GM19099 (cell line): Measurements from ENCODE around the gene TSPAN18.

Experiments
- POLR2A ChIP-seq: IDR thresholded peaks from 3 replicates; pipeline ENCODE4 v1.6.1; 2011; ENCODE audit warnings: low read depth; ENCODE audit not compliant: insufficient read length; ENCODE audit errors: extremely low read depth

The TSPAN18 gene

DNA sequence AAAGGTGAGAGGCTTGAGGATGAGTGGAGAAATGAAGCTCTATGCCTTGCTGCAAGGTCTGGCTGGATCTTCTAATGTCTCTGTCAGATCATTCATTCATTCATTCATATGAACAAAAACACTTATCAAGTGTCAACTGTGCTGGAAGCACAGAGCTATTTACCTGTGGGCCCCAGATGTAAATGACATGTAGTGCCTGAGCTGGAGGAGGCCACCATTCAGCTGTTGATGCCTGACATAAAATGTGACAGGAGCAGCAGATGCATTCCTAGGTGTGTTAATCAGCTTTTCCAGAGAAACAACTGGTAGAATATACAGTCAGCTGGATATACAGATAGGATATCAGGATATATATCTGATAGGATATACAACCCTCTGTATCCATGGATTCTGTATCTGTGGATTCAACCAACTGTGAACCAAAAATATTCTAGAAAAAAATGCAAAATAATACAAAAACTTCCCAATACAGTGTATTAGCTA lies 44.5 kb downstream of the TSPAN18 start:
- TF ChIP-seq POLR2A = no peak

DNA sequence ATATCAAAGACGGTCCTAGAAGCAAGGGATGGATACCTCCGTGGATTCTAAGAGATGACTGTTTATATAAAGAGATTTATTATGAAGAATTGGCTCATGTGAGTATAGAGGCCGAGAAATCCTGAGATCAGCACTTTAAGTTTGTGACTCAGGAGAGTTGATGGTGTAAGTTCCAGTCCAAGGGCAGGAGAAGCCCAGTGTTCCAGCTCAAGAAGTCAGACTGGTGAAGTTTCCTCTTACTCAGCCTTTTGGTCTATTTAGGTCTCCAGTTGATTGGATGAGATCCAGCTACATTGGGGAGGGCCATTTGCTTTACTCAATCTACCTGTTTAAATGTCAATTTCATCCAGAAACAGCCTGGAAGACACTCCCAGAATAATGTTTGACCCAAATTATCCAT lies 45.1 kb downstream of the TSPAN18 start:
- TF ChIP-seq POLR2A = no peak

DNA sequence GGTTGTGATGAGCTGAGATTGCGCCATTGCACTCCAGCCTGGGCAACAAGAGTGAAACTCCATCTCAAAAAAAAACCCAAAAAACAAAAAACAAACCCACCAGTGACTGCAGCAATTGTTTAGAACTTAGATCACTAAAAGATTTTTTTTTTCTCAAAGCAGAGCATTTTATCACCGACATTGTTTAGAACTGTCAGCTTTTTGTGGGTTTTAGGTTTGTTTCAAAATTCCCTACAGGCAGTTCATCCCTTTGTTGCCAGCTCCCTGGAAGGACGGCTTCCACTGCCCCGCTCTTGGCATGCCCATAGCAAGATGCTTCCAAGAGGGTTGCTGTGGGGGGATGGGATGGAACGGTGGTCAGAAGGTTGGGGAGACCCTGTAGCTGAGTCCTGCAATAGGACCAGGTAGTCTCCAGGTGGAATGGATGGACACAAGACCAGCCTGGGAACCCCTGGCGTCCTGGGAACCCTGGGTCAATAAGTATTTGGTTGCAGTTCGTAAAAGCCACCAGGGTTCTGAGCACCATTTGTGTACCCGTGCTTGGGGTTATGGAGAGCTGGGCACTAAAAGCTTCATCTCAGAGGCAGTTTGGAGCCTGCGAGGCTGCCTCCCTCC lies 46.7 kb downstream of the TSPAN18 start:
- TF ChIP-seq POLR2A = no peak

DNA sequence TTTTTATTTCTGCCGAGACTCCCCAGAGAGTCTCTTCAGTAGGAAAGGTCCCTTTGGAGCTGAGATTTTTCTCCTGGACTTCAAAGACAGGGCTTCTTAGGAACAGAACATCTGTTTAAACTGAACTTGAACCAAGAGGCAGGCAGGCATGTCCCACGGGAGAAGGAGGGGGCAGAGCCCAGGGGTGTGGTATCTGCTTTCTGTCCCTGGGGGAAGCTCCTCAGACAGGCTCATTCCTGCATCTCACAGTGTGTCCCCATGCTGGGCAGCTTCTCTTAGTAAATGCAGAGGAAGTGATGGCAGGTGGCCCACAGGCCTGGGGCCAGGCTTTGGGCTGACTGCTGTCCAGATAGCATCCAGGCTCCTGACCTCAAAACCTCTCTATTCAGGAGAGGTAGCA lies 47.3 kb downstream of the TSPAN18 start:
- no peak for TF ChIP-seq POLR2A

DNA sequence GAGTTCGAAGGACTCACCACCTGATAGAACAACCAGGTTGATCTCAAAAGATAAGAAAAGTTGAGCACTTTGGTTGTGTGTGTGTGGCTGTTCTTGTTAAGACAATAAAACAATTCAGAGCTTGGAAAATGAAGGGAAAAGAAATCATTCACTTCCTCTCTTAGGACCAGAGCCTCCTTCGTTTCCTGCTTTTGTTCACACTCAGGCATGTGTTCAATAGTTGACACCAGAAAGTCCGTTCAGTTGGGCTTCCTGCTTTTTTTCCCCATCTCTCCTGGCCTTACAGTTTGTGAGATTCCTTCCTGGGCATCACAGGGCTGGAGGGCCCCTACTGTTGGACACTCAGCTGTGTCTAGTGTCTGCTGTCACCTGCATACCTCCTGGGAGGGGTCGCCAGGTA lies 48.0 kb downstream of the TSPAN18 start:
- no peak for TF ChIP-seq POLR2A

DNA sequence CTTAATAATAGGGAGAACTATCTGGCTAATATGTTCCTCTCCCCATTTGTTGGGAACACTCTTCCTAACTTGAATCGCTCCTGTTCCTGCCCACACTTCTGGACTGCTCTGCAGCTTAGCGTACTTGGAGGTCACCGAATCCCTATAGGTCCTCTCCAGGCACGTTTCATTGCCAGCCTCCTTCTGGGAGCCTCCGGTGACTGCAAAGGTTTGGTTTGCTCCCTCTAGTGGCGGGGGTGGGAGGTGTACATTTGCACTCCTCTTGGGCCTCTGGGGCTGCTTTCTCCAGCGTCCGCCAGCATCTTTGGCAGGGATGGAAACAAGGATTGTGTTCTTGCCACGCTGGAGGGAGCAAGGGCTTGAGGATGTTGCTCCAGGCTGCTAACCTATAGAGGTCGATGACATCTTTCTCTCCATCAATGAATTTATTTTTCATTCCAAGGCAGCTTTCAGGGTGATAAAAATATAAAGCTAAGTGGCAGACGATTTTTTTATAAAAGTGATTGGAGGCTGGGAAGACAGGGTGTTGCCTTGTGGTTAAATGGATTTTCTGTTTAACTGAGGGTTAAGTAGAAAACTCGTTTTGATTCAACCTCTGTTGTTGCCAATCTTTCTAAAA lies 48.7 kb downstream of the TSPAN18 start:
- no peak for TF ChIP-seq POLR2A

DNA sequence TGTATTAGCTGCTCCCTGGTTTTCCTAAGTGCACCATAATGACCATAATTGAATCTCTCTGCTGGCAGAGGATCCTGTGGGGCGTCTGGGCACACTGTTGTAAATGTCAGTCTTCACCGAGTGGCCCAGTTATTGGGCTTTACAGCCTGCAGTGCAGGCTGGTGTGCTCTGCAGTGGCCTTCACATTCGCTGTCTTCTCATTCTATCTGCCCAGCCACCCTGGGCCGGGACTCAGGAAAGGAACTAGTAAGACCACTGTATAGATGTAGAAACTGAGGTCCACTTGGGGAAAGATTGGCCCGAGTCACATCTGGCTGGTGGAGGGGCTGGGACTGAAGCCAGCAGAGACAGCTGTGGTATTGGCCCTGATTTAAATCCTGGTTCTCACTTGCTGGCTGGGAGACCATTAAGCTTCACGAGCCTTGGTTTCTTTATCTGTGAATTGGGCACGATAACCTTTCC lies 49.3 kb downstream of the TSPAN18 start:
- no peak for TF ChIP-seq POLR2A

DNA sequence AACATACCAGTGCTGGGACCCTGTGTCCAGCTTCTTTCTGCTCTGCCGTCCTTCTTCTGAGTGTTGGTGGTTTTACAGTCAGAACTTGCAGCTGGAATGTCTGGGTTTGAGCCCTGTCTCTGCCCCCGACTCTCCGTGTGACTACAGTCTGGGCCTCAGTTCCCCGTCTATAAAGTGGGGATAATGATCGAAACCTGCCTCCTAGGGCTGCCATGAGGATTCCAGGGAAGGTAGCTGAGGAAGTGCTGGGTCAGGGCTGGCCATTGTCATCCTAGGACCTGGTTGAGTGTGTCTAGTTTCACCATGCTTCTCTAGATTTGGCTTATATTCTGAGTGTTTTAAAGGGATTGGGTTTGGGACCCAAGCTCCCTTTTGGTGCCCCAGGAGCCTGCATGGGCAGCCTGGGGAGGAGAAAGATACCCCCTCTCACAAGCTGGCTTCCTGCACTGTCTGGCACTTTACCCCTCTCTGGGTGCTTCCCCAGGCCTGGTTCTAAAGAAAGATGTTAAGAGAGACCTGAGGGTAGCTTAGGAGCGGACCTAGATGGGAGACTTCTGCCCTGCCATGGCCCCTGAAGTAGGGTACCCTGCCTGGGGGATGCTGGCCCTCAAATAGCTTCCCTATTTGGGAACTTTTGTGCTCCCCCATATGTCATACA lies 49.9 kb downstream of the TSPAN18 start:
- TF ChIP-seq POLR2A = no peak

DNA sequence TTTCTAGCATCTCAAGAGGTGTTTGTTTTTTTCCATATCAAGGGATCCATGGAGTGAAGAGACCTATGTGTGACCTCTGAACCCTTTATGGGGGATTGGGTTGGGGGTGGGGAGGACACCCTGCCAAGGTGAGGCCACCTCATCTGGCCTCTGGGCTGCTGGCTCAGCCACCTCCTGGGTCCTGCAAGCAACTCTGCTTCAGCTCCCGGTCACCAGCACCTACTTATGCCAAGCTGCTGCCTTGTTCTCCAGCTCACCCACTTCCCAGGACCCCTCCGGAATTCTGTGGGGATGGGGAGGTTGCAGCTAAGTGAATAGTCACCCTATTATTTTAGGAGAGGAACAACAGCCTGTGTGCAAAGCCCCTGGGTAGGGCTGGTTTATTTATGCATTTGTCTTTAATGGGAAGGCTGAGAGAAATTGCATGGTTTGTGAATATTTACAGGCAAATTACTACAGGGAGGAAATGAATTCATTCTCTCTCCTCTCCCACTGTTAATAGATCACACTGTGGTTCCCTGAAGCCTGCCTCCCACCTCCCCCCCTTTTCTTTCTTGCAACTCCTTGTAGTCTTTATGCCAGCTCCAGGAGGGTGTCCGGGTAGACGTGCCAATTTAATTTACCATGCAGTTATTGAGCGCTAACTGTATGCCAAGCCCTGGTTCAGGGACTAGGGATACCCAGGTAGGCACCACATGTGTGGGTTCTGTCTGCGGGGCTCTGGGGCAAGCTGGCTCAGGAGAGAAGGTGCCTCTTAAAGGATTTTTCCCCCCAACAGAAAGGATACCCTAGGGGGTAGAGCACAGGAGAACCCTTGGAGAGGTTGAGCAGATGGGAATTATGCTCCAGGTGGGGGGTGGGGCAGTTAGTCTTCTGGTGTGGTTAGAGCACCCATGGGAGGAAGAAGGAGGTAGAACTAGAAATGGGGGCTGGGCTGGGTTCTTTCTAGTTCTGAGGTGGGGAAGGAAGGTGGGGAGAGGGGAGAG lies 50.7 kb downstream of the TSPAN18 start:
- no peak for TF ChIP-seq POLR2A

DNA sequence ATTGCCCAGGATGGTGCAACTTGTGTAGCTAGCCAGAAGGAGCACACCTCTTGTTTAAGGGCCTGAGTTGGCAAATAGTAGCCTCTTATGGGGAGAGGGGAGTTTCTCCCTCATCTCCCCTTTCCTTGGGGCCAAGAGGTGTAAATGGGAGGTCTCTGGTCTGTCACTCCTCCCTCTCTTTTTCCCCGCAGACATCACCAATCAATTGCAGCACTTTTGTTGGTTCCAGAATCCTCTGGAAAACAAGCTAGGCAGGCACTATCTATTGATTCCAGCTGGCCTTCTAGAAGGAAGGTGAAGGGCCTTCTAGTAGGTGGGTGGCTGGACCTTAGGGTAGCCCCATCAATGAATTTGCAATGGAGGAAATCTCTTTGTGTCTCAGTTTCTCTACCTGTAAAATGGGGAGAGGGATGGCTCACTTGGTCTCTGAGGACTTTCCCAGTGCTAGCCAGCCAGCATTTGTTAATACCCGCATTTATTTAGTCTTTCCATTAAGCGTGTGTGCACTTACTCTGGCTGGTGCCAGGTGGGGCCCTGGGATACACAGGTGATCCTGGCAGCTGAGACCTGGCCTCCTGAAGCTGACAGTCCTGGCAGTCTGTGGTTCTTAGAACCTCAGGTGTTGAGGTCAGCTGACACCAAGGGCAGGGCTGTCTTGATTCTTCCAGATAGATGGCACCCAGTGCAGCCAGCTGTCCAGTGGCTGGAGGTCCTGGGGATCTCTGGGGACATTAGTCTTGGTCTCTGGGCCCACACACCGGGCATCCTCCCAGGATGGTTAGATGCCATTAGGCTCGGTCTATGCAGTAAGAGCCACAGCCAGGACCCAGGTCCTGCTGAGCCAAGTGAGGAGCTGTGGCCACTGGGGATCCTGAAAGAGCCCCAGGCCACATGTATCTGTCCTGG lies 51.7 kb downstream of the TSPAN18 start:
- TF ChIP-seq POLR2A = no peak

DNA sequence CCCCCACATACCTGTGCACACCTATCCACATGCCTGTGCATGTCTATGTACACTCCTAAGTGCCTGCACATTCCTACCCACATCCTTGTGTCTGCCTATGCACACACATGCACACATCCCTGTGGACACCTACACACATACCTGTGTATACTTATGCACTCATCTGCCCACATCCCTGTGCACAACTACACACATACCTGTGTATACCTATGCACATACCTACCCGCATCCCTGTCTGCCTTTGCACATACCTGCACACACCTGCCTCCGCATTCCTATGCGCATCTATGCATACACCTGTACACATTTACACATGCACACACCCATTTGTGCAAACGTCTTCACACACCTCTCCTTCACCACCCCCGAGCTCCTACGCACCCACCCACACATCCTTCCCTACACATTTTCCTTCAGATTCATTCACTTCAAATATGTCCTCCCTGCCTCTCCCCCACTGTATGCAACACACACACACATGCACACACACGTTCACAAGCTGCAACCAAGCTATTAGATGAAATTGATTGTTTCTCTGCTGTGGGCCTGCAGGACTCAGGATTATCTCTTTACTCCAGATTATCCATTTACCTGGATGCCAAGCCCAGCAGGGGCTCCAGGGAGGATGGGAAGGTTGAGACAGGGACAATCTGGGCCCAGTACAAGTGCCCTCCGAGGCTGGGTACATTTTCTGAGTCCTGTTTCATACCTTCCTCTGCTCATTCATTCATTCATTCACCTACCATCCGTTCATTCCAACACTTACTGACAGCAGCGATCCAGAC lies 53.2 kb downstream of the TSPAN18 start:
- TF ChIP-seq POLR2A = no peak

DNA sequence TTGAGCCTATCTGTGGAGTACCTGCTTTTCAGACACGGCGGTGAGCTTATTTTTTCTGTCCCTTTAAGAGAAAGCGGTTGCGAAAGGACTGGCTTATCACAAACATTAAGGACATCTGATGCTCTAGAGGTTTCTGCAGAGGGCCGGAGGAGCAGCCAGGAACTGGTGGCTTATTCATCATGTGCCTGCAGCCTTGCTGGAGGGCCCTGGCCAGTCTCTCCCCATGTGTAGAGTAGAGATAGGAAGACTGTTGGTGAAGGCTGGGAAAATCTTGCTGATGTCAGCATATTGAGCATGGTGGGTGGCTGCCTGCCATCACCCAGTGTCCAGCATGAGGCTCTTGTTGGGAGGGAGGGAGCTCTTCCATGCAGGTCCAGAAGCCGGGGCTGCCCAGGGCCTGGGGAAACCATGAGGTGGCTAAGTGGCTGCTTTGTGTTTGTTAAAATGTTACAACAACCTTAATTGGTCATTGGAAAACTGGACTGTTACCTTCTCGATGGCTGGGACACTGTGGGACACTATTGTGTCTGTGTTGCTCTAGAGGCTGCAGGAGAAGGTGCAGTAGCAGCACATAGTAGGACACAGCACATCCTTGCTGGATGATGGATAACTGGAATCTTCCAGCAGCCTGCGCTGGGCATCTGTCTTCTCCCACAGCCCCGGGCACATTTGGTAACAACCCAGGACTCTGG lies 54.3 kb downstream of the TSPAN18 start:
- no peak for TF ChIP-seq POLR2A

DNA sequence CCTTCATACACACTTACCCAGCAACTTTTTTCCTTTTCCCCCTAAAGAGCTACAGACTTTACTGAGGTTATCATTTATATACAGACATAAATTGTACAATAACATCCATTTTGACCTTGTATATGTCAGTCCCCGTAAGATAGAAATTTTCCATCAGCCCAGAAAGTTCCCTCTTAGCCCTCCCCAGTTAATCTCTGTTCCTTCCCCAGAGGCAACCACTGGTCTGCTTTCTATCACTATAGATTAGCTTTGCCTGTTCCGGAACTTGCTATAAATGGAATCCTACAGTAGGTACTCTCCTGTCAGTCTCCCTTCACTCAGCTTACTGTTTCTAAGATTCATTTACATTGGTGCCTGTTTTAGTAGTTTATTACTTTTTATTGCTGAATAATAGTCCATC lies 54.9 kb downstream of the TSPAN18 start:
- TF ChIP-seq POLR2A = no peak
